Fibroblast of villous mesenchyme (primary cell): ENCODE results near the gene CMC1. TPM values are rescaled to one million over a fixed set of nuclear protein-coding genes. Genes with fewer than 3 reads are reported as not detected.
"Not testable (repeated sequence)": the region's sequence is repeated elsewhere in the genome, so short reads cannot be mapped to it uniquely, and the experiment has no call there.

ENCODE experiments used
- DNase-seq: peaks from one replicate; pipeline ENCODE4 v3.0.0-alpha.2; 2010; ENCODE audit warnings: low read depth
- H3K4me3 ChIP-seq: 2 replicates; pipeline ENCODE4 v1.5.1; 2011; ENCODE audit warnings: low read depth, mild to moderate bottlenecking, low read length
- CTCF ChIP-seq: IDR thresholded peaks from 2 replicates; pipeline ENCODE4 v1.5.1; 2012; ENCODE audit warnings: low read depth, mild to moderate bottlenecking, low read length; ENCODE audit not compliant: insufficient read depth
- total RNA-seq: library from RNA; depleted of rRNA; stranded (reverse); fragments of >200 nt; gene quantifications from 2 replicates; pipeline ENCODE4 v1.2.3, GENCODE V29; 2012

Gene CMC1
- total RNA-seq = 4.3 and 7.1 TPM in 2 replicates

GRCh38 chr3:28241221-28242160, at the start of gene CMC1:
Gene CMC1, plus strand, starts transcription at chr3:28241619. Its CDS starts 175 bp downstream, at chr3:28241794.
- peak within 1 kb of the TSS; percentile 95 for H3K4me3 ChIP-seq
- peak; percentile 94 for DNase-seq
- TF ChIP-seq CTCF = no peak

DNA sequence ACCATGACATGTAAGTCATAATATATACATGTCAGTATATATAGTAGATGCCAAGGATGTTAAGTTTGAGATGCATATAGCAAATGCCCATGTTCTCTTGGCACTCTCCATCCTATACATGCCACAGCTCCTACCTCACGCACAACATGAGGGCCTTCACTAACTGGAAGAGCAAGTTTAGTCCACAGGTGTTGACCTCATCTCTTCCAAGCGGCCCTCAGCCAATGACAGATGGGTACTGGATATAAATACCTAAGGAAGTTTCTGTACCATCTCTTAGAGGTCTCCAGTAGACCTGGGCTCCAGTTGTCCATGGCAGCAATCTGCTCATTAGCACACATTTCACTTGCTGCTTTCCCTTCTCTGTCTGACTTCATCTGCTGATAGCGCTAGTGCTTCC, 43.3 kb upstream of the CMC1 start:
- H3K4me3 ChIP-seq = no peak overlapping the region
- no peak for DNase-seq

GRCh38 chr3:28198974-28199373, 42.4 kb upstream of the CMC1 start:
- DNase-seq = no peak
- no peak for TF ChIP-seq CTCF
- H3K4me3 ChIP-seq = no peak overlapping the region

More for the DNA sequence above, 43.3 kb upstream of the CMC1 start:
- no peak for TF ChIP-seq CTCF

DNA sequence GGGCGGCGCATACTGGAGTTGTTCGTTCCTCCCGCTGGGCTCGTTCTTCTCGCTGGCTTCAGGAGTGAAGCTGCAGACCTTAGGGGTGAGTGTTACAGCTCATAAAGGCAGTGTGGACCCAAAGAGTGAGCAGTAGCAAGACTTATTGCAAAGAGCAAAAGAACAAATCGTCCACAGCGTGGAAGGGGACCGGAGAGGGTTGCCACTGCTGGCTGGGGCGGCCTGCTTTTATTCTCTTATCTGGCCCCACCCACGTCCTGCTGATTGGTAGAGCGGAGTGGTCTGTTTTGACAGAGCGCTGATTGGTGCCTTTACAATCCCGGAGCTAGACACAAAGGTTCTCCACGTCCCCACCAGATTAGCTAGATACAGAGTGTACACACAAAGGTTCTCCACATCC, 41.8 kb upstream of the CMC1 start:
- H3K4me3 ChIP-seq, DNase-seq: not testable (repeated sequence)

GRCh38 chr3:28200366-28200848, 41.0 kb upstream of the CMC1 start:
- not testable (repeated sequence) for DNase-seq

GRCh38 chr3:28206479-28206878, 34.9 kb upstream of the CMC1 start:
- no peak for DNase-seq
- H3K4me3 ChIP-seq = no peak overlapping the region
- TF ChIP-seq CTCF = no peak

More at GRCh38 chr3:28200366-28200848, 41.0 kb upstream of the CMC1 start:
- H3K4me3 ChIP-seq = peak overlapping the region; percentile 30

DNA sequence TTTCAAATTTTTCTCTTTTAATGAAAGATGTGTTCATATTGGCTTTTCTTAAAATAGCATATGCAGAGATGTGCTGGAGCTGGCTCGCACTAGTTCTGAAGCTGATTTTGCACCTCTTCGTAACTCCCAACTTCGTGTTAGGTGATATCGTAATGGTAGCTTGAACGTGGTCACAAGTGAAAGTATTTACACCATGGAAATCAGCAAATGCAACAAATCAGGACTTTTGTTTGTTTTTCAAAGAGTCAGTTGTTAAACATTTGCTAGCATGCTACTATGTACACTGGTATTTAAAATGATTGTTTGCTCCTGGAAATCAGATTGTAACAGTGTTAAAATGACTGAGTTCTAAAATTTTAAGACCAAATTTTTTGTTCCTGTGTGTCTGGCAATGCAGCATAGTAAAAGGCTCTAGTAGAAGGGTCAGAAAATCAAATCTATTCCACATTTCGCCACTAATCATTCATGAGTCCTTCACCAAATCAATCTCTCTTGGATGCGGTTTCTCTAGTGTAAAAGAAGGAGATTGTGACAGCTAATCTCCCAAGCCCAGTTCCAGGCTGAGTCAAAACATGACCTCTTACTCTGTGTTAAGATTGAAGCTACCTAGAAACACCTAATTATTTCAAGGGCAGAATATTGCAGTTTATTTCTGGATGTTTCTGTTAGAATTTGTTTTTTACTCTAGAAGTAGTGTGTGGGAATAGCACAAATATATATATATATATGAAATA, 34.3 kb upstream of the CMC1 start:
- no peak for TF ChIP-seq CTCF
- H3K4me3 ChIP-seq = no peak overlapping the region
- no peak for DNase-seq
